ENCODE measurements around the gene NCKAP5.
"Not testable (repeated sequence)": the region's sequence is repeated elsewhere in the genome, so short reads cannot be mapped to it uniquely, and the experiment has no call there.

Gene NCKAP5

DNA sequence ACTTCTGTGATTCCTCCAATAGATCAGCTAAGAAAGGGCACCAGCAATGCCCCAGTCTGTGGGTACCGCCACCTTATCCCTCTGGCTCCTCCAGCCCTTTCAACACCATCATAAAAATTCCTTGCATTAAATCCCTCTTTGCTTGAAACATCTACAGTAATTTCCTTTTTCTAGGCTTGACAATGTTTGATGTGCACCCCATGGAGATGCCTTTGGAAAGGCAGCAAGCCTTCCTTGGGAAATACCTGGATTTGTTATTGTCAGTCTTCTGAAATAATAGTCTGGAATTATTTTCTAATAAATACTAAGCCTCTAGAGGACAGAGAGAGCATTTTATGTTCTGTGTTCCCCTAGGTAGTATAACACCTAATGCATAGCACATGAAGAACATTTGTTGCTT is 46.1 kb downstream of the NCKAP5 start:
- DNase-seq (ENCODE audit: low spot score), result no peak

DNA sequence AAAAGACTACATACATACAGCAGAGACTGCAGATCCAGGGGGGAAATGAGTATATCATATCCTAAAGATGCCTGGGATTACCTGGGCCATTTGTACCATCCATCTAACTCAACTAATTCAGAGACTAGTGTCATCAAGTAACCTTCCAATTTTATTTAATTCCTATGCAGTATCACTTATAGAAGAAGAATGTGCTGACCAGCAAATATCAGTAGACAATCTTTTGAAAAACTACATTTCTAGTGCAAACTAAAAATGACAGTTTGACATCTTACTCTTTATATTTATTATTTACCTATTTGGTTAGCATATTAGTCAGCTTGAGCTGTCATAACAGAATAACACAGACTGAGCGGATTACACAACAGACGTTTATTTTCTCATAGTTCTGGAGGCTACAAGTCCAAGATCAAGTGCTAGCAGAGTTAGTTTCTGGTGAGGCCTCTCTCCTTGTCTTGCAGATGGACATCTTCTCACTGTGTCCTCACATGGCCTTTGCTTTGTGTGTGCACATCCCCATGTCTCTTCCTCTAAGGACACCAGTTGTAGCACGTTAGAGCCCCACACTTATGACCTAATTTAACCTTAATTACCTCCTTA is 47.0 kb downstream of the NCKAP5 start:
- DNase-seq (ENCODE audit: low spot score), result no peak

DNA sequence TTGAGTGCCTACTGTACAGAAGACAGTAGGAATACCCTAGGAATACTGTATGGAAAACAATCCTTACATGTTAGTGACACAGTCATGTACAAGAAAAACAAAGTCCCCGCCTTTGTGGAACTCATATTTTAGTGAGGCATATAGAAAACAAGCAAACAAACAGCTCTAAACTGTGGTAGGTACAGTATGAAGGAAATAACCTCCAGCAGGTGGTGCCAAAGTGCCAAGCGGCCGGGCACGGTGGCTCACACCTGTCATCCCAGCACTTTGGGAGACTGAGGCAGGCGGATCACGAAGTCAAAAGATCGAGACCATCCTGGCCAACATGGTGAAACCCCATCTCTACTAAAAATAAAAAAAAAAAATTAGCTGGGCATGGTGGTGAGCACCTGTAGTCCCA is 48.6 kb downstream of the NCKAP5 start:
- DNase-seq (ENCODE audit: low spot score), result not testable (repeated sequence)

DNA sequence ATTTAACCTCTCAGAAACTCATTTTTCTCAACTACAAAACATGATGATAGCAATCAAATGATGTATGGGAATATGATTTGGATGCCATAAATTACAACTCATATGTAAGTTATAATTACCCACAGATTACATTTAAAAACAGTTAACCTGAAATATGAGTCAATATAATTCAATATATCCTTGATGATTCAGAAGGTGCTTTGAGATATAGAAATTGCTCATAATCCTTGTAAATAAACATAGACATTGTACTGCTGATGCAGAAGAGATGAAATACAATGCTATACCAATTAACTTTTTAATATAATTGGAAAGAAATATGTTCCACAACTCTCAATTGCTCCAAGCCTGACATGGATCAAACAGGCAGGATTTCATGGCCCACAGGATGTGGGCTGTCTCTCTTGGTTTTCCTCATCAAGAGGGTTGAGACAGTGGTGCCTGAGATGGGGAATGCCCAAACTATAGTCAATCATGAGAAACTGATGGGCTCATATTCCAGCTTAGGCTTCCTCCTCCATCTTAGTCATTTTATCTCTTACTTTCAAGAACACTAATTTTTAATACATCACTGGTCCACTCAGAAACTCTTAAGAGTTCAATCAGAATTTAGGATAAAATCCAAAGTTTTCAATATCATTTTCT is 49.4 kb downstream of the NCKAP5 start:
- no peak for DNase-seq (ENCODE audit: low spot score)

DNA sequence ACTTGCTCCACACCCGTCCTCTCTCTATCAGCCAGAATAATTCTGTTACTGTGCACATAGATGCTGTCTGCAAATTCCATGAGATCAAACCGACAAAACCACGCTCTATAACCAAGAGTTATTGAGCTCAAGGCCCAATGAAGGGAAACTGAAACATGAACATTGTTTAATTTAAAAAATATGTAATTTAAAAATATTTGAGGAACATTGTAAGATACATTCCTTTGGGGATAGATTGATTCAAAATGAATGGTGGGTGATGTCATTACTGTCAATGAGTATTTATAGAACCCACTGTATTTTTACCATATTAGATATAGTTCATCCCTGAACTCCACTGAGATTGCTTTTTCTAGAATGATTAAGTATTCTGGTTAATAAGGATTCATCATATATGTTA is 50.4 kb downstream of the NCKAP5 start:
- no peak for DNase-seq (ENCODE audit: low spot score)

DNA sequence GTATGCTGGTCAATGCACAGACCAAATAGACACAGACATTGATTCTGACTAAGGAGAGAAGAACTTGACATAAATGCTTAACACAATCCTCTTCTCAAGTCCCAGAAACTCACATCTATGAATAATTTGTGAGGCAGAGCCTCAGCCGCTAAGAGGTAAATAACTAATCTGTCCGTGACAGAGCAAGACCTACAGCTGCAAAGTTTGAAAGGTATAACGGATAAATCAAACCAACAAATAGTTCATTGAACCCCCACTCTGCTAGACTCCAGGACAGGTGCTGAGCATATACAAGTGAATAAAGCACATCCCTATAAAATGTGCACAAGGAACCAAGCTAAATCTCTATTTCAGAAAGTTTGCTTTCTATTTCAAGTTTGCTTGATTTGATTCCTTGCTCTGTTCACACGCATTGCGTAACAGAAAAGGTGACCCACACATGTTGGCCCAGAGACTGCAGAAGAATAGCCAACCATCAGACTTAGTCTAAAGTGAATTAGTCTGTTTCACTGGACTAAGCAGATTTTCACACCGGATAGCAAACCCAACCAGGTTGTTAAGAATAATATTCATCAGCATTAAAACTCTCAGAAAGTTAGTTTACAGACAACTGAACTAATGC is 51.7 kb downstream of the NCKAP5 start:
- DNase-seq (ENCODE audit: low spot score), result no peak

DNA sequence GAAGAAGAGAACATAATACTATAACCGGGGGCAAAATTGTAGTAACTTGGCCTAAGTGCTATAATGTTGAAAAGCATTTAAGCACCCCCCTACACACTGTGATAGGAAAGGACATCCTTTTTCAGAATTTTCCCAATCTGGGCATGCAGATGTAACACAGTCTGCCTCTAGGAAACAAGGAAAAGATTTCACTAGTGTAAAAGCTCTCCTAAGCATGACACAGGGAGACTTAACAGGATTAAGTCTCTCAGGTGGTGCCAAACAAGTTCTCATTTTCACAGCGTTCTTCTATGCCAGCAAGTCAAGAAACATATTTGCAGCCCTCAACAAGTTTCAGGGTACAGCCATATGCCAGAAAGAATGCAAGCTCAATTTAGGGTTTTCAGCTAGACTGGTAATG is 53.0 kb downstream of the NCKAP5 start:
- no peak for DNase-seq (ENCODE audit: low spot score)

DNA sequence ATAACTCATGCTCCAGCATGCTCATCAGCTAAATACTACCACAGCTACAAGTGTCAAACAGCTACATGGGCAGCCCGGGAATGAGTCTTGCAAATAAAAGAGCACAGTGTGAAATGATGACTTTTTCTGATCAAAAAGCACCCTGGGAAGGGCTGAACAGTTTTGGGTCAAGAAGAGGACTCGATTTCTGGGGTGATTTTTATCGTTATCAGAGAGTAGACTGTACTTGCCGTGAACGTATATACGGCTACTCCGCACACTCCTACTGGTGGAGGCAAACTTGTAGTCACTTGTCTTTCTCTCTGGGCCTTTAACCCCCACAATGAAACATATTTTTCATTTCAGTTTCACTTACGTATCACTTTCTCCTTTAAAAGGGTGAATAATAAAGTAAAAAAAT is 54.4 kb downstream of the NCKAP5 start:
- DNase-seq (ENCODE audit: low spot score), result no peak

DNA sequence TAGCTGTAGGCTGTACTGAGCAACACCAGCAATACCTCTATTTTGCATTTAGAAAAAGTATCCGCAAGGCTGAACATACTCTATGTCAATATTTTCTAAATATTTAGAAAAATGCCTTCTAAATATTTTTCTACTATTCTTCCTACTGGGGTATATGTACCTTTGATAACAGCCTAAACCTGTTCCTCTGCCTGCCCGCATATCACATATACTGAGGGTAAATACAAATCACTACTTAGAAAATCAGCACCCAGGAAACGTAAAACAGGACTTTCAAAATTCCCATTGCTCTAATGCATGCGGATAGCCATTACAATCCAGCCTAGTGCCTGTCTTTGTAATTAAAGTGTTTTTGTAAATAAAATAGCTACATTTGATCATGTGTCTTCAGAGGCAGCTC is 56.1 kb downstream of the NCKAP5 start:
- no peak for DNase-seq (ENCODE audit: low spot score)

DNA sequence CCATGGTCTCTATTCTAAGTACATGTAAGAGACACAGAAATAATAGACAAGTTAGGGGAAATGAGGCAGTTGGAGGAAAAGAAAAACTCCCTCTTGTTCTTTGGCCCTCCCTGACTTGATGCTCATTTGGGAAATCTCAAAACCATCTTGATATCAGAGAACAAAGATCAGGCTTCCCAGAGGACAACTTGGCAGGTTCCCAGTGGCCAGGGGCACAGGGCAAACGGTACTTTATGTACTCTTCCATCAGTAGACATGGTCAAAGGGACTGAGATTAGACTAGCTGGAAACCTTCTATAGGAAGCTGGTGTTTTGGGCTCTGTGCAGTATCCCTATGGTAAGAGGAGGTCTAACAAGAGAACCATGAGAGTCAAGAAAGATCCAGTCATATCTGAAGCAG is 56.6 kb downstream of the NCKAP5 start:
- DNase-seq (ENCODE audit: low spot score), result no peak

DNA sequence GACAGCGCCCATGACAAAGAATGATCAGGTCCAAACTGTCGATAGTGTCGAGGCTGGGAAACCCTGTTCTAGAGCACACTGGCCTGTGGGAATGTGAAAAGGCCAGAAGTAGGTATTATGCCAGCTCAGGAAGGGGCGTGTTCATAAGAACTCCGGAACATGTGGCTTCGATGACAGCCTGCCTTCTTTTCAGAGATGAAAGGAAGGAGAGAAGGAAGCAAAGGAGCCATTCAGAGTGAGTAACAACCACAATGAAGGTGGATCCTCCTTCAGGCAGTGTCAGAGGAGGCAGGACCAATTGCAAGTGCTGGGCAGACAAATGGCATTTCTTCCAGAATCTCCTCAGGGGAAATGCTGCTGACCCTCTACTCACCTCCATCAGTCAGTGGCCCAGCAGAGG is 58.5 kb downstream of the NCKAP5 start:
- DNase-seq (ENCODE audit: low spot score), result no peak

DNA sequence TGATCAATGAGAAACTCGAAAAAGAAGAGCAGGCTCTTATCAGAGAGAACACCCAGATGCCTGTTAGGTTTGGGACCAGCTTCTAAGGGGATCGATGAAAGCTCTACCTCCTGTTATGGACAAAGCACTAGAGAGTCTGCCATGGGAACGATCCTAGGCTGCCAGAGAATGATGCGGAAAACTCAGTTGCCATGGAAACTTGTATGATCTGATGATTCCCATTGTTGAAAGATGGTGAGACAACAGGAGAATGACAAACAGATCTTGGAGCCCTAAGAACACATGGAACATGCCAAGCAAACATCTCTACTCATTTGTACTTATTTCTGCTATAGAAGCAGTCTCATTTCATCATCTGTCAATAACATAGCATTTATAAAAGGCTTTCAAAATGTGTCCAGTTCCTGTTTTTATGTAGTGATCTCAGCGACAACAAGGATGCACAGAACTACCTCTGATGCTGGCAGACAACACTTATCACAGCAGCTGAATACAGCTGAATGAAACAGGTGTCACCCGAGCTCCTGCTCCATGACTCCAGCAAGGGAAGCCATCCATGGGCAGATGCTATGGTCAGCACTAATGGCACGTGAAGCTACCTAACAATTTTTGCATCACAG is 59.6 kb downstream of the NCKAP5 start:
- no peak for DNase-seq (ENCODE audit: low spot score)

DNA sequence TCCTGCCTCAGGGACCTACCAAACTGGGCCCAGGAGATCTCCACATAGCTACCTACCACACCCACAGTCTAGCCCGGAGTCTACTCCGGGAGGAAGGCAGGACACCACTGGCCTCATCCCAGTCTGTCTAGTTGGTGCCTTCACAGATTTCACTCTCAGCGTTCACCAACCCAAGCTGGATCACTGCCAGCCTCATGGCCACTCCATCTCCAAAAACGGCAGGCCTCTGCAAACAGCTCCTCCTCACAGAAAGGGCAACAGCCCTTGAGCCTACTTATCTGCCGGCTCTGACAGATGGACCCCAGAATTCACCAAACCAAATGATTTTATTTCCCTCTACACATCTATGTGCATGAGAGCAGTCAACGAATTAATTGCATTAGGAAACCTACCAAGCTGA is 61.3 kb downstream of the NCKAP5 start:
- DNase-seq (ENCODE audit: low spot score), result no peak

DNA sequence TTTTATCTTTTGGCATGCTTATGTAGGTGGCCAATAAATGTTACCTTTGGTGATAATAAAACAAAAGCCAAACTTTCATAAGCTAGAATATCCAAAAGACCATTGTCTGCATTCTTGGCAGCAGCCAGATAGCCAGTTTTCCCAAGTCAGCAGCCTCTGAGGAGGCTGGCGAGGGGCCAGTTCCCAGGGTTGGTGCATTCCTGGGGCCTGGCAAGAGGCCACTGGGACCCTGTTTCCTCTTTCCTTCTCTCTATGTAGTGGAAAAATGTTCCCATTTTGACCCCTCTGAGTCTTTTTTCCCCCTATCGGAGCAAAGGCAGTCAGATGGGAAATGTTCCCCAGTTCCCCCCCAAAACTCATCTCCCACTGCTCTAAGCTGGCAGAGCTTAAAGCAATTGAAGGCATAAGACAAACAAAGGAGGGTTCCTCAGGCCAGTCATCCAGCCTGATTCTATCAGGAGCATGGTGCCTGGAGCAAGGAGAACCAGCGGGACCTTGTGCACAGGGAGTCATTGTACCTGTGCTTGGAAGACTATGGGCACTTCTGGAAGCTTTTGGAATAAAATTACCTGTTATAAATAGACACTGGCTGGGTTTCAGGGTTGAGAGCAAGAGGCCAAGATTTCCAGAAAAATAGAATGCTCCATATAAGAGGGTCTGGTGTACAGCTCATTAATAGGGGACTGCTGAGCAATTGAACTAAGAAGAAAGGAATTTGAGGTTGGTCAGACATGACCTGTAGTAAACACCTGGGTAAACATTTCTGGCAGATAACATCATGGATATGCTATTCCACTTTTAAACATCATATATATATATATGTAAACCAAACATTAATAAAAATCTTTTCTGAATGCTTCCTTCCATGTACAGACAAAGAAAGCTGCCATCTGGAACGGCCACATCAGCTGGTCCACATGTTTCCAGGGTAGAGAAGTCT is 63.4 kb downstream of the NCKAP5 start:
- DNase-seq (ENCODE audit: low spot score), result no peak

DNA sequence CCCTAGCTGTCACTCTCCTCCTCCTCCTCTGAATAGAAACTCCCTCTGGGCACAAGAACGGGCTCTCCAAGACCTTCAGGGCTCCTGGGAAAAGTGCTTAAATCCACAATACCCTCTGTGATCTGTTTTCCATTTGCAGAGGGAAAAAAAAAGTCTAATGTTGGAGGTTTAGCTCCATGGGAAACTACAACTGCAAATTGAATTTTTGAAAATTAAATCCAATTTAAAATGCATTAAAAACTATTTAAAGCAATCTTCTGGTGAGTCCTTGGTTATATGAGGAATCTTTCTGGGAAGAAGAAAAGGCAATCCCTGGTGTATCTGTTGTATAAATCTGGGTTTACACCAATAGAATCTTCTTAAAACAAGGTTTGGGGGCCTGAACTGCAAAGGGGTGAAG is 64.3 kb downstream of the NCKAP5 start:
- DNase-seq (ENCODE audit: low spot score), result no peak

DNA sequence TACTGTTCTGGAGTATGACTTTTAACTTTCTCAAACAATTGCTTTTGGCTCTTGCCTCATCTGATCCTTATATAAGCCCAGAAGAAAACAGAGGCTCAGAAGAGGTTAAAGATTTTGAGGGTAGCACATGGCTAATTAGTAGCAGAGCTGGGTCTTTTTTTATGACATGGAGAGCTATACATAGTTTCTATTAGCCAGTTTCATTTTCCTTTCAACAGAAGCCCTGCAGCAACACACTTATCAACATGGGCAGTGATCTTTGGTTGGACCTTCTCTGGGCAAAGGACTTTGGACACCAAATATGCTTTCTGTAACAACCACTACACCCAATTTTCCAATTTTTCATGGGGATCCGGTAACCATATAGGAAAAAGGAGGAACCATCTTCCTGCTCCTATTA is 64.9 kb downstream of the NCKAP5 start:
- DNase-seq (ENCODE audit: low spot score), result no peak

DNA sequence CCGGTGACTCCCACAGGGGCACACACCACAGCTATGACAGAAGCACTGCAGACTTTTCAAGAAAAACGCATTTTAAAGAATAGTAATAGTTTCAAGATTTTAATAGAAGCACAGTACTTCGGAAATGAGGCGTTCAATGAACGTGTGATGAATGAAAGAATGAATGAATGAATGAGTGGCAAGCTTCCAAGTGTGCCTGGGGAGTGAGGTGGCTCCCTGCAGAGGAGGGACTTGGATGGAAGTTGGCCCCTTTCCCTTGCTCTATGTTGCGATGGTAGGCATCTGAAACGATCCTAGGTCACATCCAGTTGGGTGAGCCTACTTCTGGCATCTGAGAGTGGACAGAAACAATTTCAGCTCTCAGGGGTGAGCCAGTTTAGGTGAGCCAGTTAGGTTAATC is 65.6 kb downstream of the NCKAP5 start:
- no peak for DNase-seq (ENCODE audit: low spot score)

DNA sequence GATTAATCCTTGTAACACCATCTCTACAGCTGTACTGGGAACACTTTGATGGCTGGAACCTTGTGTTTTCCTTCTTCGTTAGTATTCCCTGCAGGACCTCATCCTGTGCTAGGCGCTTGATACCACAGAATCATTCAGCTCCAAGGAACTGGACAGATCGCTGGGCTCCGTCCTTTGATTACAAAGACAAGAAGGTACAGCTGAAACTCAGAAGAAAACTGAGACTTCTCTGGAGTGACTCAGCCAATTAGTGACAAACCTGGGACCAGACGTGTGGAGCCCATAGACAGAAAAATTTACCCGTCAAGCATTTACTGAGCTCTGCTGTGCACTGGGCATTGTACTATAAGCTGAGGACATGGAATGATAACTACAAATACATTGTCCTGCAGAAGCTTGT is 67.3 kb downstream of the NCKAP5 start:
- no peak for DNase-seq (ENCODE audit: low spot score)

DNA sequence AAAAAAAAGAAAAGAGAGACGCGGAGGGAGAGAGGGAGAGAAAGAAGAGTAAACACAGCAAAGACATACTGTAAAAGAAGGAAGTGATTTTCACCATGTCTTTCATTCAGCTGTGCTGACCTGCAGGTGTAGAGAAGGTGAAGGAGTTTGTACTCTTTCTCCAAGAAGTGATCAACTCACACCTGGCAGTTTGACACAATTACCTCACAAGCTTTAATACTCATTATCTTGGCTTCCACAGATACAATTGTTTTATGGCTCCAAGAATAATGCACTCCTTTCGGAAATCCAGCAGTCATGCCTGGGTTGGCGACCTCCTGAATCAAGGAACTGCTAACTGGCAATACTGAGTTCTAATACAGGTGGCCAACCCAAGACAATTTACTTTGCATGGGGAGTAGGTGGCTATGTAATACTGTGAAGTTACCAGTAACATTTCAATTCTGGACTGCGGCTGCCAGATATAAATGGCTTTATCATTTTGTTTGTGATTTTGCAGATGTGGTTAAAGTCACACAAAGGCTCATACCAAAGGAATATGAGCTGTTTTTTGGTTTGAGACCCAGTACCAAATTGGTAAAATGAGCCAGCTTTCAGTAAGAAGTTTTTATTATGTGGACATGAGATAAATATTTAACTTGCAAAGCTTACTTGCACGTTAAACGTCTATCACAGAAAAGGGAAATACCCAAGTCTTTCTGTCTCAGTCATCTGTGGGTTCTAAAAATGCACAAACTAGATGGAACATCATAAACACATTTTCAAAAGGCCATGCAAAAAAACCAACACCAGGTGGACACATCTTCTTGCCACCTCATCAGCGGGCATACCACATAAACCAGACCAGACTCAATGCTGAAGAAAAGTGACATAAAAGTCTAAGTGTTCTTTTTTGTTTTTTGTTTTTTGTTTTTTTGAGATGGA is 69.3 kb downstream of the NCKAP5 start:
- DNase-seq (ENCODE audit: low spot score), result no peak

DNA sequence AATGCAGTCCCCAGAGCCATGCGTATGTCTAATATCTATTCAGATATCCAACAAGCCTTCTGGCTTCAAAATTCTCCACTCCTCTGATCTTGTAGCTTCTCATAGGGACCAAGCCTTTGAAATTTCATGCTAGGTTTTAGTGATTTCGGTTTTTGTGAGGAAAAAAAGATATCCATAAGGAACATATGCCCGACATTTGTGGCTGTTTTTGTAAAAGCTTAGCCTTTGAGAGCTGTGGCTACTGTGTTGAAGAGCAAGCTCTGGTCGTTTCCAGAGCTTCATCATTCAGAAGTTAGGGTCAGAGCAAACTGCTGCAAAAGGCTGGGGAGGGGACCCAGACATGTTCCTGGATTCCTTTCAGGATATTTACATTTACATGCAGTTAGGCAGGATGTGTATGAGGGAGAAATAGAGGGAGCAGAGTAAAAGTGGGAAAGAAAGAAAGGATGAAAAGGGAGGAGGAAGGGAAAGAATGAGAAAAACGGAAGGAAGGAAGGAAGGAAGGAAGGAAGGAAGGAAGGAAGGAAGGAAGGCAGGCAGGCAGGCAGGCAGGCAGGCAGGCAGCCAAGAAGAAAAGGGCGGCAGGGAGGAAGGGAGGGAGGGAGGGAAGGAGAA is 70.2 kb downstream of the NCKAP5 start:
- no peak for DNase-seq (ENCODE audit: low spot score)

Data from kidney capillary endothelial cell (primary cell).